ENCODE data around the gene TUSC2.

Gene TUSC2

DNA sequence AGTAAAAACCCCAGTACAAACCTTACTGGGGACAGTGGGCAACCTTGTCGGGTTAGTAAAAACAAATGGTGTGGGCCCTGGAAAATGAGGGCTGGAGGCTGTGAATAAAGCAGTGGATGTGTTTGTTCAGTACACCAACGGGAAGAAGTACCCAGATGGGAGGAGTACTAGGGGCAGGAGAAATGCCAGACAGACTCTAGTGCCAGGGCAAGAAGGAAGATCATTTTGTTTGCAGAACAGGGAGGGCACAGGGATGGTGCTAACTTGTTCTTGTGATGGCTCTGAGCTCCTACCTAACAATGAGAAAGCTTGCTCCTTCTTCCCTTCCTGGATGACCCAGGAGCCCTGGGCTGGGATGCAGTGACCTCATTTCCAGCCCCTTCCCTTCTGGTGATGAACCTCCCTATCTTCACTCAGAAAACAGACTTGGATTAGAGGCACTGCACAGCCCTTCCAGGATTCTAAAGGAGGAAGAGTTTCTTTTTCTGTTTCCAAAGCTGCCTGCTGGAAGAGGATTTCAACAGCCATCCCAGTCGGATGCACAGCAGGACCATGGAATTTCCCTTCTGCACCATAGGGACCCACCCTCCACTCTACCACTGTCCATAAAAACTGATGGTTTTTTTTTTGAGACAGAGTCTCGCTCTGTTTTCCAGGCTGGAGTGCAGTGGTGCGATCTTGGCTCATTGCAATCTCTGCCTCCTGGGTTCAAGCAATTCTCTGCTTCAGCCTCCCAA, 6.5 kb upstream of the TUSC2 start:
- no peak for DNase-seq

- DNase-seq = no peak
Measured at GRCh38 chr3:50333744-50334328, 5.8 kb upstream of the TUSC2 start.

- no peak for DNase-seq
Measured at GRCh38 chr3:50331364-50331907, 3.4 kb upstream of the TUSC2 start.

DNA sequence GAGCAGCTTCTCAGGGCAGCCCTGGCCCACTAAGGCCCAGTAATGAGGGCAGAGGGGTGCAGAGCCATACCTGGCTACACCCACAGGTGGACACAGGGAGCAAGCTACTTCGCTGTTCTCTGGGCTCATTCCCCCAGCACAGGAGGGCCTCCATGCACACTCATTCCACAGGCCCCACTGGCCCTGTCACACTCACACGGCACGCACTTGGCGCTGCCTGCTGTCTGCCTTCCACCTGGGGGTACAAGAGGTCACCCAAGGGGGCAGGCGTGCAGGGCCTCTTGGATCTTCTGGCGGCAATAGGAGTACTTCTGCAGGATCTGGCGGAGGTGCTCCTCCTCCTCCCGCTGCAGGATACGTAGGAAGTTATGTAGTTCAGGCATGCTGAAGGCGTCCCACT, 2.3 kb upstream of the TUSC2 start:
- DNase-seq = no peak

DNA sequence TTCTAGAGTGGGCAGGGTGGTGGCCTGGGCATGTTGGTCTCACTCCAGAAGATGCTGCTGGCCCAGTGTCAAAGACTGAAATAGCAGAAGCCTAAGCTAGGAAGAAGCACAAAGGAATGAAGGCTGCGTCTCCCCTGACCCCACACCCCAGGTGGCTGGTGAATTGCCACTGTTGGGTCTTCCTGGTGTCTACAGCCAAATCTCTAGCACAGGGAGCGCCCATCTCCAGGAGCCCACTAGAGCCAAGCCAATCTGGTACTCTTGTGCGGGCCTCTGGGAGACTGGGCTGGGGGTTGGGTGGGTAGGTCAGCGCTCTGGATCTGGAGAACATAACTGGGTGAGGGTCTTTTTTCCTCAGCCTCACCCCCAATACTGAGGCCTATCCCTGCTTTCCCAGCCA, 894 bp downstream of the TUSC2 start:
- DNase-seq = peak; percentile 27

GRCh38 chr3:50326182-50326541, 1.9 kb downstream of the TUSC2 start:
- DNase-seq = no peak

DNA sequence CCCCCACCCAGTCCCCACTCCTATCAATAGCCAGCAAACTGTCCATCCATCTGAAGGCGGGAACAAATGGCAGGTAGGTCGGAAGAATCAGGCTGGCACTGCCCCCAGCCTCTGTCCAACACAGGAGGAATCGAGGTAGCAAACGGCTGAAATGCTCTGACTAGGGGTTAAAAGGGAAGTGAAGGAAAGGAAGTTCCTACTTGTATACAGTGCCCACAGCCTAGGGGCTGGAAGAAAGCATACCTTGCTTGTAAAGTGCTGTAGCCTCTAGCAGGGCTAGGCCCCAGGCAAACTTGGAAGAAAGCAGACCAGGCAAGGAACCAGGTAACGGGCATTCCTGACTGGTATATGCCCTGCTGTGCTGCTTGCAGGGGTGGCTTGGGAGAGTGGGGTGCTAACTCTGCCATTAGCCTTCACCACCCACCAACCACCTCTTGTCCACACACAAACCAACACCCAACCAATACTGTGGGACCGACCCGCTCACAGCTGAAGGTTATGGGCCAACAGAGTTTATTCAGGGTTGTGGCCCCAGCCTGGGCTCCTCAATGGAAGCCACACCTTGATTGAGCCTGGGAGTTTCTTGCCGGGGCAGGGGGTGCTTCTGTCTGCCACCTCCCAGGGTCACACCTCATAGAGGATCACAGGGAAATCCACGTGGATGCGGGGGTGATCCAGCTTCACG, 2.4 kb downstream of the TUSC2 start:
- no peak for DNase-seq

GRCh38 chr3:50325113-50325480, 2.9 kb downstream of the TUSC2 start:
- peak; percentile 19 for DNase-seq

DNA sequence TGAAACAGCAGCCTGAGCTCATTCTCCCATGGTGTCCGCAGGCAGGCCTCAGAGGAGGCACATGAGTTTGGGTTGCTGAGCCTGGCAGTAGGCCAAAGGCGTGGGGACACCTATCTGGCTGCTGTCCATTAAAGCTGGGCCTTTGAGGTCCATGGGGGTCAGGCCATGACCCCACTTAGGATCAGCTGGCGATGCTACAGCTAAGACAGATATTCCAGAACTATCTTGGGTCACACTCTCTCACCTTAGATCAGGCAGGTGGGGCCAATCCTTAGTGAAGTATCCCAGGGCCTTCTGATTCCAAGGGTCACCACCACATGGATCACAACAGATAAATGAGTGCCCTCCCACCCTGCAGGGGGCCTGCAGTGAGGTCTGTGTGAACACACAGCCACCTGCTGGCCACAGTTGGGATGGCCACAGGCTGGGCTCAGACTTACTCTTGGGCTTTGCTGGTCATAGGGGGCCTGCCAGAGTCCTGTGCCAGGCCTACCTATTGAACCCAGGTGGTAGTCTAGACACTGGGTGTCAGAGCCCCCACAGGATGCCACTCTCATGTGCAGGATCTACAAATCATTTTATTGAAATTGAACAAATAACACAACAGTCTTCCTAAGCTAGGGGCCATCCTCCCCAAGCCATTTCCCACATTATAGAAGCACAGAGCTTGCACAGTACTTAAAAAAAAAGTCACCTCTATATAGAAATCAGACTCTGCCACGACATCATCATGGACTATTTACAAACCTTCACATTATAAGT, 3.5 kb downstream of the TUSC2 start:
- DNase-seq = peak; percentile 79

- DNase-seq = peak; percentile 35
Measured at GRCh38 chr3:50323614-50324199, 4.3 kb downstream of the TUSC2 start.

- DNase-seq = no peak
Measured at GRCh38 chr3:50323092-50323600, 4.9 kb downstream of the TUSC2 start.

DNA sequence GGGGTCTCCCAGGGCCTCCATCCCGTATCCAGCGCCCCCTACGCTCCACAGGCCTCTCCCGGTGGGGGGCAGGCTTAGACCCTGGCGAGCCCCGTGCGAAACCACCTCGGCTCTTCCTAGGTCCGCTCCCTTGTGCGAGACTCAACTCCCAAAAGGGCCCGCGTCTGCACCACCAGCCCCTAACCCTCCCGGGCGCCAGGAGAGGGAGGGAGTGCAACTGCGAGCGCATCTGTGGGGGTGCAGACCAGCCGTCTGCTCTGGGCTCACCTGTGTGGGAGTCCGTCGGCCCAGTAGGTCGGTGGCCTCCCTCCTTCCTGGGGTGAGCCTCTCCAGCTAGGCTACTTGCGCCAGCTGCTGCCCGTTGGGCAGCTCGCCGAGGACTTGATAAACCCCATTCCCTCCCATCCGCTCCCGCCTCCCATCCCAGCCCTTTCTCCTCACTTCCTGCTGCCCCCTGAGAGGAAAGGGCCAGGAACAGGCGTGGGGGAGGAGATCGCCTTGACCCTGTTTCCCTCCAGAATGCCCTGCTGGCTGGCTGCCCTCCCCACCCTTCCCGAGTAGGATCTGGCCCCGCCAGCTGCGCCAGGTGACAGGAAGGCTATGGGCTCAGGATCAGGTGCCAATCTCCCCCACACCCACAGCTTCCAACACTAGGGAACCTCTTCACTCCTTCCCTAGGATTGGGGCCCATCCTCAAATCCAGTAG, 5.5 kb downstream of the TUSC2 start, which contains the start of gene HYAL2:
Gene HYAL2, minus strand, starts transcription at position 360 of the 706 bp plus-strand sequence. CDS start 2,256 bp downstream, outside the sequence.
- DNase-seq = peak; percentile 57

GRCh38 chr3:50322115-50322385, 6.0 kb downstream of the TUSC2 start:
- DNase-seq = no peak

- DNase-seq = peak; percentile 93
Measured at GRCh38 chr3:50321336-50322114, 6.5 kb downstream of the TUSC2 start.

- peak; percentile 87 for DNase-seq
Measured at GRCh38 chr3:50320853-50321335, 7.1 kb downstream of the TUSC2 start.

DNA sequence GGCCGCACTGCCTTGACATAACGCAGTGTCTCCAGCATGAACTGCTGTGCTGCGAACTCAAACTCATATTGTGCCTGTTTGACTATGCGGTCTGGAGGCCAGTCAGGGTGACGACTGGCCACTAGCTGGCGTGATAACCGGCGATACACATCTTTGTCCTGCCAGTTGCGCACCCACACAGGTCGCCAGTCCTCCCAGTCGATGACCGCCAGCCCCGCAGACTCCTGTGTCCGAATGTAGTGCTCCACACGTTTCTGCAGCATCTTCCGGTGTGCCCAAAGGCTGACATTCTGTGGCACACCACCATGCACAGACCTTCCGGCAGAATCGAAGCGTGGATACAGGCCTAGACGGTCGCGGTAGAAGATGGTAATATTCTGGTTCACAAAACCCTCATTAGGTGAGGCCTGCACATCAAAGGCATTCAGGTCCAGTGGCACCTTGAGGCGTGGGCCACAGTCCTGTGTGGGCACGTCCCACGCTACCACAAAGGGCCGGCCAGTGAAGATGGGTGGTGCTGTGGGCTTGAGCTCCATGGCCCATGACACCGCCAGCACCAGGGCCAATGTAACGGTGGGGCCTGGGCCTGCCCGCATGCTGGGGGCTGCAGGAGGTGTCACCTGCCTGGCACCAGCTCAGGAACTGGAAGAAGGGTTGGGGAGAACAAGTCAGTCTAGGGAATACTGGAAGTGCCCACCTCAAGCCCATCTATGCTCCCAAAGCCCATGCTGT, 8.0 kb downstream of the TUSC2 start:
- DNase-seq = no peak

GRCh38 chr3:50319181-50319893, 8.7 kb downstream of the TUSC2 start:
- peak; percentile 17 for DNase-seq

DNA sequence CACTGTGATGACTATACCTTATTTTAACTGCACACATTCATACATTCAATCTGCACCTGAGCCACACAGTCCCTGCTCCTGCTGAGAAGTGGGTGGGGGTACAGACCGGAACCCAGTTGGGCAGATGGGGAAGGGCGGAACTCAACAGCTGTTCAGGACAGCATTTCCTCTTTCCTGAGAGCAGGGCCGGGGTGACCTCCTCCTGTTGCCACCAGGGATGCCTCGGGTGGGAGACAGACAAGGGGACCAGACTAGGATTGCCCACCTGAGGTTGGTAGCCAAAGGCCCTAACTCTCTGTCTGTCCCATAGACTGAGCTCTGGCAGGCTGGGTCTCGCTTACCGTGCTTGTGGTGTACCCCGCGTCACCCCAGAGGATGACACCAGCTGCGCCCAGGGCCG, 9.4 kb downstream of the TUSC2 start:
- peak; percentile 32 for DNase-seq

GRCh38 chr3:50318163-50318562, 9.9 kb downstream of the TUSC2 start:
- peak; percentile 24 for DNase-seq

DNA sequence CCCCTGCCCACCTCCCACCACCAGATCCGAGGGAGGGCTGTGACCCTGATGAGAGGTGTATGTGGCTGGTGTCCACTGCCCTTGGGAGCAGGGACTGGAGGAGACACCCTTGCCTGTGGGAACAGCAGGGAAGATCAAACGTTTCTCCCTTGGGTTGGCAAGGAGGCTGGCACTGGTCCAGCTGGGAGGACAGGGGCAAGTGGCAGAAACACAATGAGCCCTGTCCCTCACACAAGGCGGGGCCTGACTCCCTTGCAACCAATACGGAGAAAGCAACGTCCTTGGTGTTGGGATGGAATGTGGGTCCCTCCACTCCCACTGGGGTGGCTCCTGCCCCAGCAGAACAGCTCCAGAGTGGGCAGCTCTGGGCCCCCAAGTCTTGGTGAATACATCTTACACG, 10.7 kb downstream of the TUSC2 start:
- peak; percentile 24 for DNase-seq

All from femur (tissue), 1 donor.